HG03520 (cell line): ENCODE data around the gene WDR82.
A peak's percentile ranks its signal among the peaks of the same experiment; 100 is the strongest.

Source experiments
- ATAC-seq: cut with Tn5 transposase; IDR thresholded peaks from one replicate; pipeline ENCODE4 v1.9.1; 2021; ENCODE audit warnings: mild to moderate bottlenecking, moderate library complexity; ENCODE audit not compliant: unreplicated experiment

The WDR82 gene, protein sequence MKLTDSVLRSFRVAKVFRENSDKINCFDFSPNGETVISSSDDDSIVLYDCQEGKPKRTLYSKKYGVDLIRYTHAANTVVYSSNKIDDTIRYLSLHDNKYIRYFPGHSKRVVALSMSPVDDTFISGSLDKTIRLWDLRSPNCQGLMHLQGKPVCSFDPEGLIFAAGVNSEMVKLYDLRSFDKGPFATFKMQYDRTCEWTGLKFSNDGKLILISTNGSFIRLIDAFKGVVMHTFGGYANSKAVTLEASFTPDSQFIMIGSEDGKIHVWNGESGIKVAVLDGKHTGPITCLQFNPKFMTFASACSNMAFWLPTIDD

DNA sequence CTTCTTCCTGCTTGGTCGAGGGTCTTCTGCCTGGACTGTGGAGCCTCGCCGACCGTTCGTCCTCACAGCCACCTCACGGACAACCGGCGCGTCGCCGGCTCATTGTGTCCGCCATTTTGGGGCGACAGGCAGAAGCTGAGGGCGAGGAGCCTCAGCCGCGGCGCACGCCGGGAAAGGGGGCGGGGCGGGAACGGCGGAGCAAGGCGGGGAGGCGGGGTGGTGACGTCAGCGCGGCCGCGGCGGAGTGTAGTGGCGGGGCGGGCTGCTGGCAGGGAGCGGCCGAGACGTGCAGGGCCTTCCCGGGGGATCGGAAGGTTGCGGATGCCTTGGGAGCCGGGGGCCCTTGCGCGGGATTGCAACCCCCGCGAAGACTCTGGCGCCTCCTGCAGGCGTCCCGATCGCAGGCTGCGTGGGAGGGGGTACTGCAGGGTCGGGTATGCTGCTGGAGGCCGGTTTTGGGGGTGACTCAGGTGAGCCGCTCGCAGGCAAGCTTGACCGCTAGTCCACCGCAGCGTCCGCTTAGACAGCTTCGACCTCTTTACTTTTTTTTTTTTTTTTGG is at the start of gene WDR82:
WDR82 (minus strand) TSS at position 140 of the 560 bp plus-strand sequence. CDS start 288 bp downstream, outside the sequence.
- ATAC-seq: peak; percentile 68

DNA sequence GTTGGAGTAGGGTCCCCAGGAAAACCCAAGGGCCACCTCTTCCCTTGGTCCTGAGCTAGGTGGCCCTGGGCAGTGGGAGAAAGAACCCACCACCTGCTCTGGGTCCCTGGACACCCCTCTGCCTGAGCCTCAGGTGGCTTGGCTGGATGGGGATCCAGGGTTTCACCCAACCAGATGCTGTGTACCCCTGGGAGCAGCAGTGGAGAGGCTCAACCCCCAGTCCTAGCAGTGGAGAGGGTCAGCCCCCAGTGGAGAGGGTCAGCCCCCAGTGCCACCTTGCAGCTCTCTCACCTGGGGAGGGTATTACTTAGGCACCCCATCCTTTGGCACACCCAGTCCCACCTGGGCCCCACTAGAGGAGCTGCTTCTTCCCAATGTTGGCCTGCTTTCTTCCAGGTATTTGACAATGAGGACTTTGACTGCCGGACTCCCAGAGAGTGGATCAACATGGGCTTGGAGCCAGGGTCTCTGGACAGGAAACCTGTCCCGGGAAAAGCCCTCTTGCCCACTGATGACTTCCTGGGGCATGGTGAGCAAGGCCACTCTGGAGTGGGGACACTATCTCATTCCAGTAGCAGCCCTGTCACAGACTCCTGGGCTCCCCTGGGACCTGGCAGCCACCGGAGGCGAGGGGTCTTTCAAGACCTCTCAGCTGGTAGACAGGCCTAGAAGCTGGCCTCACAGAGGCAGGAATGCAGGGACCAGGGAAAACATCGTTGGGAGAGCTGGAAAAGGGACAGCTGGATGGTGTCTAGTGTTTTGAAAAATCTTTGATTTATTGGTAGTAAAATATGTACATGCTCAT is 49.2 kb upstream of the WDR82 start:
- ATAC-seq: no peak

DNA sequence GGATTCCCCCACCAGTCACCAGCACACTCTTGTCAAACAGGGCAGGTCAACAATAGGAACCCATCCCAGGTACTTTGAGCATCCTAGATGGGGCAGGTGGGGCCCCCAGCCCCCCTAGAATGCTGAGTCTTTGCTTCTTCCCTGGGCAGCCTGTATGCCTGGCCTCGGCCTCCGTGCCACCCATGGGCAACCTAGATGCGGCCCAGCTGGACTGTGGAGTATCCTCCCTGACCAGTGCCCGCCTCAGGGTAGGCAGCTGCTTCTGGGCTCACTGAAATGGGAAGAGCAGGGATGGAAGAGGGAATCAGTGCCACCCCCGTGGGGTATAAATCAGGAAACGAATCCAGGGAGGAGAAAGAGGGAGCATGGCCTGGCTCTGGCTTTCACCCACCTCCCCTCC is 48.5 kb upstream of the WDR82 start:
- no peak for ATAC-seq

DNA sequence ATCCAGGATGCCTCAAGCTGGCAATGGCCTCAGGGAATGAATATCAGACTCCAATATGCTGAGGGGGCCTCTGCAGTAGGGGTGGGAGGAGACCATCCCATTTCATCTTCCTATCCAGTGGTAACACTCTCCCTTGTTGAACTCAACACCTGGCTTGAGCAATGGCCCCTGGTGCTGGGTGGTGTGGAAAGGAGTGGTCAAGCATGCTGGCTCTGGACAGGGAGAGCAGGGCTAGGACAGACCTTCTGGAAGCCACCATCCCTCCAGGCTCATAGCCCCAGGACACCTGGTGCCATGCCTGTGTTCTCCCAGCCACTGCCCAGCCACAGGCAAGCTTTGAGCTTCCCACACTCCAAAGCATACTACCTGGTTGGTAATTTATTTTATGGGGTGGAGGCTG is 47.2 kb upstream of the WDR82 start:
- no peak for ATAC-seq

DNA sequence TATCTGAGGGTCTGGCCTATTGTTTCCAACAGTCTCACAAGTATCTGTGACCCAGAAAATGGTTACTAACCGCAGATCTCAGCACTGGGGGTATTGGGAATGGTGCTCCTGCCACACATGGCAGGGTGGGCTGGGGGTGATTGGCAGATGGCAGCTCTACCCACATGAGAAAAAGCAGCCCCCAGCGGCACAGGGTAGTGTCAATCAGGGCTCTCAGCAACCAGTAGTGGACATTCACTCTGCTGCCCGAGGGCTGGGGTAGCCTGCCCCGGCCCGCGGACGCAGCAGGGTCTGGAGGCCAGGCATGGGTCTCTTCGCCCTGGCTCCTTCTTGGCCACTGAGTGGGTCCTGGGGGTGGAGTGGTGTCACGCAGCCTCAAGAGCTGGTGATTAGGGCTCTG is 46.2 kb upstream of the WDR82 start:
- no peak for ATAC-seq

DNA sequence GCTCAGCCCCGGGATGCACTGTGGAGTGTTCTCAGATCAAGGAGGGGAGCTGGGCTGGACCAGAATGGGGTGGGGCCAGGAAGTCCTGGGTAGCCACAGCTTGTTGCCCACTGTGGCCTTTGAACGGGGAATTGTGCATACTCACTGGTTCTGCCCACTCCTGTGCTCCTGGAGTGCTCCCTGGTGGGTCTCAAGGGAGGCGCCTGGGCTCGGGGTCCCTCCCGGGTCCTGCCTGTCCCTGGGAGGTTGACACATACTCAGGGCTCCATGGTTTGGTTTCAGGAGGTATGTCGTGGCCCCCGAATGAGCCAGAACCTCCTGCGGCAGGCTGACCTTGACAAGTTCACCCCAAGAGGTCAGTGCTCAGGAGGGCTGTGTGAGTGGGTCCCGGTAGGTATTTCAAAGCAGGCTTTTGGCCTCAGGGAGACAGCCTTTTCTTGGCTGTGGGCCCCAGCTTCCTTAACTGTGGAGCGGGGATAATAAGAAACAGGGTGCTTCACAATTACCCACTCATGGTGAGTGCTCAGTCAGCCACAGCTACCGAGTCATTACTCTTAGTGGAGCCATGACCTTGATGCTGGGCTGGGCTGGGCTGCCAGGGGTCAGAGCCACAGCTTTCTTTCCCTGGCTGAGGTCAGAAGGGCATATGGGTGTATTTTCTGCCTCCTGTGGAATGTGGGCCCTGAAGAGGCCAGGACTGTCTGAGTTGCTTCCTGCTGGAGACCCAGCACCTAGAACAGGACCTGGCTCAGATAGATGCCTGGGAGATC is 45.3 kb upstream of the WDR82 start:
- ATAC-seq: no peak

DNA sequence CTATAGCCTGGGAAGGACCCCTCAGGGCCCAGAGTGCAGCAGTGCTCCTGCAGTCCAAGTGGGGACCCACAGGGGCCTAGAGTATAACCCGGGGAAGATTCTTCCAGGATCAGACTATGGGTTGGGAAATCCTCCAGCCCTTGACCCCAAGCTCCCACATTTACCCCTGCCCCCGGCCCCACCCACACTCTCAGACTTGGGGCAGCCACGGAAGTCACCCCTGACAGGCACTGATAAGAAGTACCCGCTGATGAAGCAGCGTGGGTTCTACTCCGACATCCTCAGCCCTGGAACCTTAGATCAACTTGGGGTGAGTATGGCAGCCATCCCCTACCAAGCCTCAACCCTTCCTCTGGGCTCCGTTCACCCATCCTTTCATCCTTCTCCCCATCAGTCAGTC is 44.0 kb upstream of the WDR82 start:
- no peak for ATAC-seq

DNA sequence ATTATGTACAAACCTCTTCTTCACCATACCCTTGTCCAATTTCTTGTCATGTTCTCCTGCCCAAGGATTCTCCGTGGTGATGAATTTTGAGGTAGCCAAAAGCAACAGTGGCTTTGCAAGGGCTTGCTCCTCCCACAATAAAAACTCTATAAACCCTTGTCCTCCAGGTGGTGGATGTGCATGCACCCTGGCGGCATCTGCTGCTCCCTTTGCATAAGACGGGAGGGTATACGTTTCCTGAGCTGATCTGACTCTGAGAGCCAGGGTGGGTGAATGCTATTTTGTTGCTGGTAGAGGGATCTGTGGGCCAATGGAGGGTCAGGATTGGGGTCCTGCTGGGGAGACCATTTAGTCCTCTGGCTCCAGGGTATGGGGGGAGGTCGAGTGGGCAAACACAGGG is 43.0 kb upstream of the WDR82 start:
- ATAC-seq: no peak

DNA sequence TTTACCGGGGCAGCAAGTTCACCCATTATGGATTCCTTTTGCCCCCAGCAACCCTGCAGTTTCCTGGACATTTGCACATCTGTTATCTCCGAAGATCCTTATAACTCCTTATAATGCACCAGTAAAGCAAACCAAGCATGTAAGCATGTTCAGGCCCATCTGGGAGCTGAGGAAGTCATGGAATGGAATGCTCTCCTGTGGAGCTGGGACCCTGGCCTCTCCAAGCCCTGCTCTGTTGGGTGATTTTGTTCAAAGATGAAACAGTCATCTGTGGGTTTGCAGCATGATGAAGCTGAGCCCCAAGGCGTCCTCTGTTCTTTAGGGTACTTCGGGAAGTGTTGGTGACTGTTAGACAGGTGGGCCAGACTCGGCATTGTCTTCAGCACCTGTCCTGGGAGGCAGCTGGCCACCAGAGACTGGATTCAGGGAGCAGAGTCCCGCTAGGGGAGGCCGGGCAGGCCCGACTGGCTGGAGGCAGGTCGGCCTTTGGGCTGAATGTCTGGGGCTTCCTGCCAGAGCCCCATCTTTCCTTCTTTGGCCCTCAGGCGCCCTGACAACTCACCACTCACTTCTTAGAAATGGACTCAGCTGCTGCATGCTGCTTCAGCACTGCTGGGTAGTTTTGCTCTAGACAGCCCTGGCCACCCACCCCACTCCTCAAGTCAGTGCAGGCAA is 41.6 kb upstream of the WDR82 start:
- ATAC-seq: no peak

DNA sequence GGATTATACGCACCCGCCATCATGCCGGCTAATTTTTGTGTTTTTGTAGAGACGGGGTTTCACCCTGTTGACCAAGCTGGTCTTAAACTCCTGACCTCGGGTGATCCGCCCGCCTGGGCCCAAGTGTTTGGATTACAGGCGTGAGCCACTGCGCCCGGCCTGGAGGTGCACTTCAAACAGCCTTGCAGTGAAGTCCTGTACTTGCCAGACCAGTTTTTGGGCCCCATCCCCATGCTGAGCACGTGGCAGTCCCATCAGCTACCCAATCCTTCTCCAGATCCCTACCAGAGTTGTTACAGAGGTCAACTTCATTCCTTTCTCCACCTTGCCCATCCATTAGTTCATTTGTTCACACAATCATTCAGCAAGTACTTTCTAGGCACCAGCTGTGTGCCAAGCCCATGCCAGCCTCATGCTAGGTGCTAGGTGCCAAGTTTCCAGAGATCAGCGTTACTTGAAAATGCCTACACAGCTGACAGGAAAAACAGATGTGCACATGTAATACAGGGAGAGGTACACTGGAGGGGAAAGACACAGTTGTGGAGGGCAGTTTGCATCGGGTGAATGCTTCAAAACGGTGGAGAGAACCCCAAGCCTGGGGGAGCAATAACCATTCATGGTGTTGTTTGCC is 39.9 kb upstream of the WDR82 start:
- no peak for ATAC-seq

DNA sequence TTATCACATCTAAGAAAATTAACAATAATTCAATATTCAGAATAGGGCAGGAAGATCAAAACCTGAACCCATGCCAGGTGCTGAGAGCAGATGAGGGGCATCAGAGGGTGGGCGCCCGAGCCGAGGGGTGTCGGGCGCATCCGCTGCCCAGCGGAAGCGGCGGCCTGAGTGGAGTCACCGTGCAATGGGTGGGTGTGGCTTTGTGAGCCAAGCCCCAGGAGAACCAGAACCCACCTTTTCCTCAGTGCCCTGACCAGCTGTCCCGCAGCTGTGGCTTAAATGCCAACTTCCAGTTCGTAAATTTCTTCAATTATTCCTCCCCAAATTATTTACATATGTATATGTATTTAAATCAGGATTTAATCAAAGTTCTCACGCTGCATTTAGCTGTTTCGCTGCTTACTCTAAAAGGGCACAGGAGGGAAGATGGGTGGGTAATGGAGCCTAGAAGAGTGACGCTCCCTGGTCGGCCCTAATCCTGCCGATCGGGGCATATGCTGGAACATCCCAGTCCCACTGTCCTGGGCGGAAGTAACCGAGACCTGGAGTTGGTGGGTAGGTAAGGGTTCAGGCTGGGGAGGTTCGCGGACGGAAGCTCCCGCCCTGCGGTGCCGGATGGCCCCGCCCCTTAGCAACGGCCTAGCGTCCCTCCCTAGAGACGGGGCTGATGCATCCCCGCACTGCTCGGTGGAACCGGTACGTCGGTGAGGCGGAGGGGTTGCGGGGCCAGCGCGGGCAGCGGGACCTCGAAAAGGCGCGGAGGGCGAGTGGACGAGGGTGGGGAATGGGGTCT is 39.0 kb upstream of the WDR82 start:
- no peak for ATAC-seq

DNA sequence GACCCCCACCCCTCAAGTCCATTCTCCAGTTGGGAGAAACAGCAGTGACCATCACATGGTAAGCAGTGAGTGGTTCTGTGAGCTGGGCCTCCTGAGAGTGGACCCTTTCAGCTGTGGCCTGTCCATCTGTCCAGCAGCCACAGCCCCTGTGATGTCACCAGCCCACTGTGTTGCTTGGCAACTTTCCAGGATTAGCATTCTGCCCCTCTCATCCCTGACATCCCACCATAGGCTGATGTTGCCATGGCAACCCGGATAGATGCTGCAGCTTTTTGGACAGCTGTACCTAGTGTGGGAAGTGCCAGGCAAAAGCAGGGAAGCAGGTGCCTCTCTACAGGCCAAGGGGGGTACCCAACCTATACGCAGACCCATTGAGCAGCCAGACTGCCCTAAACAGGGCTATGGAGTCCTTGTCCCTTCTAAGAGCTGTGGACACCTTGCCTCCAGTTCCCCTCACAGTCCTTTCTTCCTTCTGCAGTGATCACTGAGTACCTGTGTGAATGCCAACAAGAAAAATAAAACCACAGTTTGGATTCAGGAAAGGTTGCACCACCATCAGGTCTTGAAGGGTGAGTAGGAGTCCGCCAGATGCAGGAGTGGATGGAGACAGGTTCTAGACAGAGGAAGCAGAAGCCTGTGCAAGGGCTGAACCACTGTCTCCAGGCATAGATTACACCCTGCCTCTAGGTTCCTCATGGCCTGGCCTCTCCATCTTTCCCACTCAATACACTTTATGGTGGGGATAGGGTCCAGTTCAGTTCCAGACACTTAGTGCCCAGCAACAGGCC is 37.7 kb upstream of the WDR82 start, which contains the start of gene DNAH1:
DNAH1 (plus strand) TSS at position 343 of the 788 bp plus-strand sequence. CDS start 6,124 bp downstream, outside the sequence.
- no peak for ATAC-seq

DNA sequence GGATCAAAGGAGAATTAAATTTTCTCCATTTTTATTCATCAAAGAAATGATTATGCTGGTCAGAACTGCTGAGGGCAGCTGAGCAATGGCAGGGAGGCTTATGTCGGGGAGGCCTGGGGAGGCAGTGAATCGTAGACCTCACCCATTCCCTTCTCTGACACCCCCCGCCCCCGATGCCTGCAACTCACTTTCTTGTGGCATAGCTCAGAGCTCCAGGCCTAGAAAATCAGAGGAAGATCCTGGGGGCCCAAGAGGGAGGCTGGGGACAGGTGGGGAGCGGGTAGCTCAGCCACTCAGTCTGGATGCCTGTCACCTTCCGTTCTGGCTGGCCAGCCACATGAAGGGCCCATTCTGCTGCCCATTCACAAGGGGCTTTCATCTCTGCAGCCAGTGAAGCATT is 36.6 kb upstream of the WDR82 start:
- ATAC-seq: no peak

DNA sequence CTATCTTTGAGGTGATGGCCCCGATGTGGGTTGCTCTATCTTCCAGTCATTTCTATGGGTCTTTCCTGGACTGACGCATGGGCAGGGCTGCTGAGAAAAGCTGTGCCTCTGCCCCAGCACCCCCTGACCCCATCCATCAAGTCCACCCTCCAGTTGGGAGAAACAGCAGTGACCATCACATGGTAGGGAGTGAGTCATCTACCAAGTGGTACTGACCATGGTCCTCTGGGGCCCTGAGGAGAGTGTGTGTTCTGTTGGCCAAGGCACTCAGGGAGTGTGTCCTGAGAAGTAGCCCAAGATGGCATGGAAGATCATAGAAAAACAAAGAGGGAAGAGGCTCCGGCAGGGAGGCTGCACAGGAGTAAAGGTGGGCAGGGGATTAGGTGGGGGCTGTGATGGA is 36.0 kb upstream of the WDR82 start:
- ATAC-seq: no peak

DNA sequence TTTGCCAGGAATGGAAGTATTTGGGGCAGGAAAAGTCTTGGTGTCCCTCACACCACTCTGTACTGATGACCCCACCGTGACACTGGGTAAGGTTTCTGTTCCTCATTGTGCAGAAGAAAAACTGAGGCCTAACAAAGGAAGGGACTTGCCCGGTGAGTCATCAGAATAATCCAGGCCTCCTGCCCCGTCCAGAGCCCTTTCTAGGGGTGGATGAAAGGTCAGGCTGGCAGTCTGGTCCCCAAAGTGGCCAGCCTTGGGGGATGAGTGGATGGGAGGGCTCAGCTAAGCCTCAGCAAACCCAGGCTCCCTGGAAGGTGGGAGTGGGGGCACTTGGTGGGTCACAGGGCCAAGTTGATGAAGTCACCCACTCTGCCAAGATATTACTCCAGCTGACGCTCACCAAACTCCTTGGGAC is 35.3 kb upstream of the WDR82 start:
- peak; percentile 94 for ATAC-seq

DNA sequence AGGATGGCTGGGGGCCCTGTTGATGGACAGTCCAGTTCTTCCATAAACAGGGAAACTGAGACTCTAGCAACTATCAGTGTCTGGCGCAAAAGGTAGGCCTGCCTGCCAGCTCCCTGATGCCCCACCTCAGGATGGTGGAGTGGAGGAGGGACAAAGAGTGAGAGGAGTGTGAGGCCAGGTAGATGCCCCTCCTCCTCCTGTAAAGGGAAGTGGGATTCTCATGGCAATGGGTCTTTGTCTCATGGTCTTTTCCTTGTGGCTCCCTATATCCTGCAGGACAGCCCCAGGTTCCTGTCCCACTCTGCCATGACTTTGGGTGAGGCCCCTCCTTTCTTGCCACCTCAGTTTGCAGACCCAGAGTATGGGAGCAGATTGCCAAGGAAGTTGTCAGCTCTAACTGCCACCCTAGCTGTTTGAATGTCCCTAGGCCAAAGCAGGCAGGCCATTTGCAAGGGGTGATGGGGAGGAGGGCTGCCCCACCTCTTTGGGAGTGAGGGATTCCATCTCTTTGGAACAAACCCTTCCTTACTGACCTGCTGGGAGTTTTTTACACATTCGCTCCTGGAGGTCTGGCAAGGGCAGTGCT is 34.8 kb upstream of the WDR82 start:
- peak; percentile 11 for ATAC-seq

DNA sequence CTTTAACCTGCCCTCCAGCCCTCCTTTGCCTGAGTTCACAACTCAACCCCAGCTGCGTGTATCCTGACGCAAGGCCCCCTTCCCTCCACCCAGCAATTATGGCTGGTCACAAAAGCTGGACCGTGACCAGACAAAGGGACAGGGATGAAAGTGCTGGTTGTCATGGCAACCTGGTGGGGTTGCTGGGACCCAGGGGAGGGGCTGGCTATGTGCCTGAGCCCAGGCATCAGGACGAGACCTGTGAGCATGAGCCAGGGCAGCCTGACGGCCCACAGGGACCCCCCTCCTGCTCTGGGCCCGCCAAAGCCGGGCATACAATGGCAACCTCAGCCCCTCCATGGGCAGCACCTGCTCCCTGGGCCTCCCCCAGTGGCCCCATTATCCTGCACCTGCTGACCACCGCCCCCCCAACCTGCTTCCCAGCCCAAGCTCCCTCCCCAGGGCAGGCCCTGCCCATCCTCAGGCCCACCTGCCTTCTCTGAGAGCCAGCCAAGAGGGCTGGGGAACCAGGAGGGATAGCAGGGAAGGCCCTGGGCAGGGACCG is 33.2 kb upstream of the WDR82 start:
- no peak for ATAC-seq
